ENCODE measurements around the gene TRERF1. TPM values are rescaled to one million over a fixed set of nuclear protein-coding genes. Genes with fewer than 3 reads are reported as not detected.
"Not testable (repeated sequence)": the region's sequence is repeated elsewhere in the genome, so short reads cannot be mapped to it uniquely, and the experiment has no call there.

TRERF1 gene
- total RNA-seq, 5 donors from 2014 or later (not counting 1 experiment from before 2014, with no cell fraction given) = 20.5 to 52.2 (median 25.6) TPM

DNA sequence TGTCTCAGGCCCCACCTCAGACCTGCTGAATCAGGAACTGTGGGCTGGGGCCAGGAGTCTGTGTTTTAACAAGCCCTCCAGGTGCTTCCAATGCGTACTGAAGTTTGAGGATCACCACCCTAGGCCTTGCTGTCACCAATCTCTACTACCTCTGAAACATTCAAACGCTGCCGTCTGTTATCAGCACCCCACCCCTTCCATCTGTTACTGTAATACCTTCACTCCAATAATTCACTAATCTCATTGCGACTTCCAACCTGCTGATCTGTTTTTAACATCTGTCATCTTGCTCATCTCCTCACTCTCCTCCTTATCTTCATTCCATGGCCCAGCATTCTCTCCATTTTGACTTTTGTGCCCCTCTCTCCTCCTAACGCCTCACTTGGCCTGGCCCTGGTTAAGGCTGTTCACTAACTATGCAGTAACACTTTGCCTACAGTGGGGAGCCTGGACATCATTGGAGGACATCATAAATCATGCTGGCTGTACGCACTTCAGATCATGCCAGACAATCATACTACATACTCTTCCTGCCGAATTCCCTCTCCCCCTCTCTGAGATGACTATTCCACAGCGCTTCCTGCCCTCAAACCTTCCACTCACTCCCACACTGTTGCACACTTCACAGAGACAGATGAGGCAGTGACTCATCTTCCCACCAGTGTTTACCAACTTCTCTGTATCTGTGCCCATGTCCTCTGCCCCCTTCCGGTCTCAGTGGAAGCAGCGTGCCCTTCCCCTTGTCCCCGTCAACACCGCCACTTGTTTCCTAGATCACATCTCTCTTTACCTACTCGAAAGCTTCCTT, 254.0 kb downstream of the TRERF1 start:
- H3K36me3 ChIP-seq (ENCODE audit: control insufficient read depth in 2 of 2, extremely low read depth in 1 of 2, insufficient read depth in 1 of 2, low read length in 1 of 2) = peaks cover 2 to 4% of the 10 kb centered on the region in 2 donors
- Mint-ChIP-seq H3K36me3 (peaks cover 28% of the 10 kb centered on the region), H3K4me1 (peaks cover 0 to 6% (median 0%) of the 10 kb centered on the region in 3 donors), H3K4me3 (no peak overlapping the region), H3K27ac (no peak overlapping the region), H3K27me3 (no peaks in the 10 kb centered on the region), H3K9me3 (peaks cover 0 to 6% (median 0%) of the 10 kb centered on the region in 3 donors)
- WGBS (ENCODE audit: insufficient coverage) = 63% methylated on average over 13 of the region's 13 CpGs
- ATAC-seq (replicated peaks in 1 of 4) (peak in 3 of 4 experiments; percentile 65 to 90 (median 81)), DNase-seq (peak in 2 of 35 experiments; percentile 13 to 19)
- no peaks in the 10 kb centered on the region for H3K9me3 ChIP-seq
- ChIA-PET CTCF (no interaction called here), POLR2A (no interaction called here)
- H3K27ac ChIP-seq (ENCODE audit: low read length) = no peak overlapping the region
- peaks cover 0 to 10% of the 10 kb centered on the region in 2 experiments for H3K4me1 ChIP-seq (ENCODE audit: control insufficient read depth in 1 of 2, extremely low read depth in 1 of 2, insufficient read depth in 2 of 2, low read length in 2 of 2)
- H3K27me3 ChIP-seq (replicated peaks in 1 of 2; ENCODE audit: control insufficient read depth in 2 of 2, extremely low read depth in 1 of 2, insufficient read depth in 2 of 2, low read length in 1 of 2) = no peaks in the 10 kb centered on the region
- H3K4me3 ChIP-seq (ENCODE audit: control insufficient read depth in 1 of 2, extremely low read depth in 1 of 2, low read length in 1 of 2) = no peak overlapping the region

GRCh38 chr6:42195415-42195814, 256.3 kb downstream of the TRERF1 start:
- peaks cover 0 to 6% (median 0%) of the 10 kb centered on the region in 3 donors for H3K9me3 Mint-ChIP-seq
- H3K27me3 Mint-ChIP-seq = no peaks in the 10 kb centered on the region
- WGBS (ENCODE audit: insufficient coverage) = no CpG with 5 or more reads among the region's 4 CpGs
- ATAC-seq (replicated peaks in 1 of 4) = no peak
- H3K9me3 ChIP-seq = no peaks in the 10 kb centered on the region
- H3K27me3 ChIP-seq (replicated peaks in 1 of 2; ENCODE audit: control insufficient read depth in 2 of 2, extremely low read depth in 1 of 2, insufficient read depth in 2 of 2, low read length in 1 of 2) = no peaks in the 10 kb centered on the region
- peaks cover 23% of the 10 kb centered on the region for H3K36me3 Mint-ChIP-seq
- peaks cover 0 to 12% (median 0%) of the 10 kb centered on the region in 3 donors for H3K4me1 Mint-ChIP-seq
- peaks cover 0 to 4% of the 10 kb centered on the region in 2 donors for H3K36me3 ChIP-seq (ENCODE audit: control insufficient read depth in 2 of 2, extremely low read depth in 1 of 2, insufficient read depth in 1 of 2, low read length in 1 of 2)
- H3K4me3 ChIP-seq (ENCODE audit: control insufficient read depth in 1 of 2, extremely low read depth in 1 of 2, low read length in 1 of 2) = no peak overlapping the region
- peaks cover 0 to 10% of the 10 kb centered on the region in 2 experiments for H3K4me1 ChIP-seq (ENCODE audit: control insufficient read depth in 1 of 2, extremely low read depth in 1 of 2, insufficient read depth in 2 of 2, low read length in 2 of 2)
- no peak overlapping the region for H3K27ac ChIP-seq (ENCODE audit: low read length)
- CTCF ChIA-PET = no interaction called here
- no peak overlapping the region for H3K4me3 Mint-ChIP-seq
- POLR2A ChIA-PET = interaction anchor here in 1 of 2 donors (0.6 kb wide), 1 partner anchor 353 kb away, joined by 7 read pairs; no protein-coding TSS in a partner anchor
- DNase-seq = no peak
- no peak overlapping the region for H3K27ac Mint-ChIP-seq

GRCh38 chr6:42194056-42194455, 257.7 kb downstream of the TRERF1 start:
- WGBS (ENCODE audit: insufficient coverage) = 100% methylated on average over 5 of the region's 5 CpGs
- Mint-ChIP-seq H3K36me3 (peaks cover 11% of the 10 kb centered on the region), H3K27ac (no peak overlapping the region), H3K27me3 (no peaks in the 10 kb centered on the region), H3K4me3 (no peak overlapping the region), H3K9me3 (no peaks in the 10 kb centered on the region), H3K4me1 (peaks cover 0 to 9% (median 0%) of the 10 kb centered on the region in 3 donors)
- ATAC-seq (replicated peaks in 1 of 4) (no peak), DNase-seq (no peak)
- H3K4me1 ChIP-seq (ENCODE audit: control insufficient read depth in 1 of 2, extremely low read depth in 1 of 2, insufficient read depth in 2 of 2, low read length in 2 of 2) = peaks cover 0 to 10% of the 10 kb centered on the region in 2 experiments
- no peaks in the 10 kb centered on the region for H3K27me3 ChIP-seq (replicated peaks in 1 of 2; ENCODE audit: control insufficient read depth in 2 of 2, extremely low read depth in 1 of 2, insufficient read depth in 2 of 2, low read length in 1 of 2)
- ChIA-PET CTCF (interaction anchor here in 1 of 2 donors (0.6 kb wide), 1 partner anchor 28 kb away, joined by 3 read pairs; no protein-coding TSS in a partner anchor), POLR2A (no interaction called here)
- no peak overlapping the region for H3K27ac ChIP-seq (ENCODE audit: low read length)
- no peak overlapping the region for H3K4me3 ChIP-seq (ENCODE audit: control insufficient read depth in 1 of 2, extremely low read depth in 1 of 2, low read length in 1 of 2)
- H3K36me3 ChIP-seq (ENCODE audit: control insufficient read depth in 2 of 2, extremely low read depth in 1 of 2, insufficient read depth in 1 of 2, low read length in 1 of 2) = peaks cover 0 to 4% of the 10 kb centered on the region in 2 donors
- no peaks in the 10 kb centered on the region for H3K9me3 ChIP-seq

DNA sequence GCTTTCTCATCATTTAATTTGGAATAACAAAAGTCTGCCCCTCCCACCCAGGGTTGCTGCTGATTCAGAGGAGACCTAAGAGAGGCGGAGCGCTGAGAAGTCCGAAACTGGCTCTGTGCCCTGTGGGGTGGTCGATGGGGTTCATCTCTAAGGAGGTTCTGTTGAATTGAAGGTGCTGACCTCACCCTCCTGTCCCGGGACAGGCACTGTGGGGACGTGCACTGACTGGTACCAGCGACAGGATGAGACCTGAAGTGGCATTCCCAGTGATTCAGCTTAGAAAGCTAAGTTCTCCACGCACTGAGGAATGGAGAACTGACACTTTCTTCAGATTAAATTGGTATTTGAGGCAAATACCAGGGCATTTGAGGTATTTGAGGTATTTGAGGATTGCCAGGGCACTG, 258.2 kb downstream of the TRERF1 start:
- ChIA-PET POLR2A (no interaction called here), CTCF (interaction anchor here in 1 of 2 donors (0.6 kb wide), 1 partner anchor 372 kb away, joined by 3 read pairs; no protein-coding TSS in a partner anchor)
- H3K9me3 ChIP-seq = no peaks in the 10 kb centered on the region
- H3K36me3 Mint-ChIP-seq = peaks cover 14% of the 10 kb centered on the region
- 94% methylated on average over 8 of the region's 8 CpGs for WGBS (ENCODE audit: insufficient coverage)
- no peaks in the 10 kb centered on the region for H3K27me3 ChIP-seq (replicated peaks in 1 of 2; ENCODE audit: control insufficient read depth in 2 of 2, extremely low read depth in 1 of 2, insufficient read depth in 2 of 2, low read length in 1 of 2)
- H3K4me1 ChIP-seq (ENCODE audit: control insufficient read depth in 1 of 2, extremely low read depth in 1 of 2, insufficient read depth in 2 of 2, low read length in 2 of 2) = peaks cover 0 to 10% of the 10 kb centered on the region in 2 experiments
- H3K36me3 ChIP-seq (ENCODE audit: control insufficient read depth in 2 of 2, extremely low read depth in 1 of 2, insufficient read depth in 1 of 2, low read length in 1 of 2) = peaks cover 0 to 4% of the 10 kb centered on the region in 2 donors
- no peak overlapping the region for H3K4me3 ChIP-seq (ENCODE audit: control insufficient read depth in 1 of 2, extremely low read depth in 1 of 2, low read length in 1 of 2)
- H3K27ac Mint-ChIP-seq = no peak overlapping the region
- no peaks in the 10 kb centered on the region for H3K9me3 Mint-ChIP-seq
- DNase-seq (no peak), ATAC-seq (replicated peaks in 1 of 4) (no peak)
- peaks cover 0 to 9% (median 0%) of the 10 kb centered on the region in 3 donors for H3K4me1 Mint-ChIP-seq
- H3K27ac ChIP-seq (ENCODE audit: low read length) = no peak overlapping the region
- H3K4me3 Mint-ChIP-seq = no peak overlapping the region
- no peaks in the 10 kb centered on the region for H3K27me3 Mint-ChIP-seq

DNA sequence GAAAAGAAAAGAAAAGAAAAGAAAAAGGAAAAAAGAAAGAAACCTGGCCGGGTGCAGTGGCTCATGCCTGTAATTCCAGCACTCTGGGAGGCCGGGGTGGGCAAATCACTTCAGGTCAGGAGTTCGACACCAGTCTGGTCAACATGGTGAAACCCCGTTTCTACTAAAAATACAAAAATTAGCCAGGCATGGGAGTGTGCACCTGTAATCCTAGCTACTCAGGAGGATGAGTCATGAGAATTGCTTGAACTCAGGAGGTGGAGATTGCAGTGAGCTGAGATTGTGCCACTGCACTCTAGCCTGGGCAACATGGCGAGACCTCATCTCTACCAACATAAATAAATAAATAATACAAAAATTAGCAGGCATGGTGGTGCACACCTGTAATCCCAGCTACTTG, 259.3 kb downstream of the TRERF1 start:
- H3K36me3 ChIP-seq (ENCODE audit: control insufficient read depth in 2 of 2, extremely low read depth in 1 of 2, insufficient read depth in 1 of 2, low read length in 1 of 2); H3K27me3 ChIP-seq (replicated peaks in 1 of 2; ENCODE audit: control insufficient read depth in 2 of 2, extremely low read depth in 1 of 2, insufficient read depth in 2 of 2, low read length in 1 of 2); H3K27ac Mint-ChIP-seq; POLR2A ChIA-PET; H3K4me1 Mint-ChIP-seq; ATAC-seq (replicated peaks in 1 of 4); H3K4me1 ChIP-seq (ENCODE audit: control insufficient read depth in 1 of 2, extremely low read depth in 1 of 2, insufficient read depth in 2 of 2, low read length in 2 of 2); H3K4me3 Mint-ChIP-seq; H3K4me3 ChIP-seq (ENCODE audit: control insufficient read depth in 1 of 2, extremely low read depth in 1 of 2, low read length in 1 of 2); H3K9me3 Mint-ChIP-seq; H3K9me3 ChIP-seq; H3K27me3 Mint-ChIP-seq; DNase-seq; H3K27ac ChIP-seq (ENCODE audit: low read length): not testable (repeated sequence)
- no CpG with 5 or more reads among the region's 5 CpGs for WGBS (ENCODE audit: insufficient coverage)
- CTCF ChIA-PET = interaction anchor here in 1 of 2 donors (0.6 kb wide), 1 partner anchor 22 kb away, joined by 5 read pairs; no protein-coding TSS in a partner anchor
- H3K36me3 Mint-ChIP-seq = peaks cover 16% of the 10 kb centered on the region

DNA sequence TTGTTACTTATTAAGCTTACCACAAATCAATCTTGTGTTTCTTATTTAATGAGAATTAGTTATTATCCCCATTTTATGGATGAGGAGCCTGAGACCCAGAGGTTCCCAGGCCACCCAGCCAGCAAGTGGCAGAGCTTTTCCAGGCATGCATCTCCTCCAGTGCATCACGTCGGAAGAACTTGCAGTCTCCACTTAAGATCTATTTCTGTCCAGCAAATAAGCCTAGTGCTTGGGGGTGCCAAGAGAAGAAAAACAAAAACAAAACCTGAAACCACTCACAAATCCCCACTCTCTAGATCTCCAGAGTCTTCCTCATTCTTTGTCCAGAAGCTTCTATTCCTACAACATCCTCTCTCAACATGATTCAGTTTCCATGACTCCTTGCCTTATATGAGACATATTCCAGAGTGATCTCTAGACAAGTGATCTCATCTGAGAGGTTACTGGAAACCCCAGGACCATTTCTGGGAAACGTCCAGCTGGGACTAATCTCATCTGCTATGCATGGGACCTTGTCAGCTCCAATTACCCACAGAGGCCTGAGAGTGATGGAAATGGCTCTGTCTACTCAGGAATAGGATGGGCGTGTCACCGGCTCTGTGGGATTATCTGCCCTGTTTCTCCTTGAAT, 261.1 kb downstream of the TRERF1 start:
- Mint-ChIP-seq H3K4me1 (peaks cover 0 to 9% (median 0%) of the 10 kb centered on the region in 3 donors), H3K4me3 (no peak overlapping the region), H3K27me3 (no peaks in the 10 kb centered on the region), H3K9me3 (no peaks in the 10 kb centered on the region), H3K36me3 (peaks cover 16% of the 10 kb centered on the region), H3K27ac (no peak overlapping the region)
- H3K9me3 ChIP-seq = no peaks in the 10 kb centered on the region
- H3K4me1 ChIP-seq (ENCODE audit: control insufficient read depth in 1 of 2, extremely low read depth in 1 of 2, insufficient read depth in 2 of 2, low read length in 2 of 2) = no peaks in the 10 kb centered on the region
- no peak overlapping the region for H3K27ac ChIP-seq (ENCODE audit: low read length)
- ChIA-PET CTCF (interaction anchor here in 1 of 2 donors (0.6 to 0.7 kb wide), 2 partner anchors 22 to 484 kb away, joined by 4 read pairs; no protein-coding TSS in a partner anchor), POLR2A (no interaction called here)
- H3K36me3 ChIP-seq (ENCODE audit: control insufficient read depth in 2 of 2, extremely low read depth in 1 of 2, insufficient read depth in 1 of 2, low read length in 1 of 2) = peaks cover 0 to 4% of the 10 kb centered on the region in 2 donors
- no peaks in the 10 kb centered on the region for H3K27me3 ChIP-seq (replicated peaks in 1 of 2; ENCODE audit: control insufficient read depth in 2 of 2, extremely low read depth in 1 of 2, insufficient read depth in 2 of 2, low read length in 1 of 2)
- ATAC-seq (replicated peaks in 1 of 4) (no peak), DNase-seq (no peak)
- H3K4me3 ChIP-seq (ENCODE audit: control insufficient read depth in 1 of 2, extremely low read depth in 1 of 2, low read length in 1 of 2) = no peak overlapping the region
- WGBS (ENCODE audit: insufficient coverage) = 82% methylated on average over 5 of the region's 5 CpGs
